OCI-LY3 (cell line): ENCODE data around the gene BLID.

Source experiments
- CTCF ChIP-seq: fragments of 200-600, 300-600 bp; sonication (generic); IDR thresholded peaks from 2 replicates; pipeline ENCODE4 v1.5.1; 2014; ENCODE audit warnings: antibody characterized with exemption, low read length, low read depth
- EZH2phosphoT487 ChIP-seq: fragments of 200-600 bp; shearing (Covaris generic); IDR thresholded peaks from 2 replicates; pipeline ENCODE4 v1.6.1; 2018; ENCODE audit warnings: antibody characterized with exemption, mixed run types, low read depth

- TF ChIP-seq CTCF (no peak), EZH2phosphoT487 (no peak)
Observed at GRCh38 chr11:122158171-122158570, 42.2 kb upstream of the BLID start.
